SK-N-MC (cell line): Measurements from ENCODE around the gene ATP2B1.

Source experiments
- EZH2 ChIP-seq: fragments of 200-600 bp; sonication (generic); IDR thresholded peaks from one replicate; pipeline ENCODE4 v1.6.1; 2017; ENCODE audit warnings: antibody characterized with exemption
- FOXP2 ChIP-seq: optimal IDR thresholded peaks from 2 replicates; pipeline ENCODE3; 2011; ENCODE audit warnings: mild to moderate bottlenecking, moderate library complexity; ENCODE audit not compliant: insufficient read depth; ENCODE audit errors: extremely low read length, control extremely low read depth
- POLR2AphosphoS5 ChIP-seq: IDR thresholded peaks from 2 replicates; pipeline ENCODE4 v1.6.1; 2012; ENCODE audit warnings: mild to moderate bottlenecking, low read depth, low read length, borderline replicate concordance

DNA sequence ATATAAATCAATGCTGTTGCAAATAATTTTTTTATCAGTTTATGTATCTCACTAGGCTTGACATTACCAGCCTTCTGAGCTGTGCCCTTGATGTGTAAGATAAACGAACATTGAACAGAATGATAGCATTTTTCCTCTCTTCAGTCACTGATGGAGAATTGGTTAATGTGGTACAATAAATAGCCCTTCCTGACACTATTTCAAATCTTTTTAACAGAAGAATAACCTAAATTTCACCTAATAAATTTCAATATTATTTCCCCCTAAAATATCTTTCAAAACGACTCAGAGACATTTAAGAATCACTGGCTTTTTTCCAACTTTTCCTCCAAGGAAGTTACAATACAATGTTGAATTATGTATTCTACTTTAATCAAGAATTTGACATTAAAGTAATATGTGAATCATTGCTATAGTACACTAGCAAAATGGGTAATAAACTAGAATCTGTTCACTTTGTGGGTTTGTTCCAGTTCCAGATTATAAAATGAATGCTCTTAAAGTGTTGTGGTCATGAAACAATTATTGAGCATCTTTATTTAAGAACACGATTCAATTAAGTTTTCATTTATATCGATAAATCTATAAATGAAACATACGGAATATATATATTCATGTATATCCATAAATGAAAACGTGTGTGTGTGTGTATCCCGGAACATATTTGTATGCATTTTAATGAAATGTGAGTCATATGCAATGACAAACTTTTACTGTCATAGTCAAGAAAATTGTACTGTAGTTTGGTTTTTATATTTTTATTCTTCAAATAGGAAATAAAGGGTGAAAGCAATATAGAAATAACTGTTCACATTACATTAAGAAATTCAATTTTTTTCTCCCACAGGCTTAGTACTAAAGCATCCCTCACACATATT, 2.5 kb upstream of the ATP2B1 start:
- TF ChIP-seq POLR2AphosphoS5 (no peak), EZH2 (no peak), FOXP2 (no peak)
